HG03469 (cell line): Measurements from ENCODE around the gene RBMS3.
"Not testable (repeated sequence)": the region's sequence is repeated elsewhere in the genome, so short reads cannot be mapped to it uniquely, and the experiment has no call there.

ENCODE experiments used
- ATAC-seq: cut with Tn5 transposase; IDR thresholded peaks from one replicate; pipeline ENCODE4 v1.9.1; 2021; ENCODE audit warnings: mild to moderate bottlenecking, moderate library complexity, moderate number of reproducible peaks; ENCODE audit not compliant: unreplicated experiment

Gene RBMS3

DNA sequence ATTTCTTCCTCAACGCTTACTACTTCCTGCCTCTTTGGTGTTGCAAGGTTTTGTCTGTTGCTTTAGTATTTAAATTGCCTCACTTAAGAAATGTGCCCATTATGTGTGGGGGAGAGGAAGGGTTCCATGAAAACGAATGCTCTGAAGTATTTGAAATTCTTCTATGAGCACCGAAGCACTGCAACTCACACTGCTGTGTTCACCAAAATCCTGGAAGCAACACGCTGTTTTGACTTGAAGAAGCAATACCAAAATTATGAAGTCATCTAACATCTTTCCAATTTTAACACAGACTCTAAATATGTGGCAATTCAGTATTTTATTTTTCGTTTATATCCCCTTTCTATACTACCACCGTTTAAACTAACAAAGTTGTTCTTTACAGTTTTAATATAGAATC is 101.5 kb downstream of the RBMS3 start:
- no peak for ATAC-seq

DNA sequence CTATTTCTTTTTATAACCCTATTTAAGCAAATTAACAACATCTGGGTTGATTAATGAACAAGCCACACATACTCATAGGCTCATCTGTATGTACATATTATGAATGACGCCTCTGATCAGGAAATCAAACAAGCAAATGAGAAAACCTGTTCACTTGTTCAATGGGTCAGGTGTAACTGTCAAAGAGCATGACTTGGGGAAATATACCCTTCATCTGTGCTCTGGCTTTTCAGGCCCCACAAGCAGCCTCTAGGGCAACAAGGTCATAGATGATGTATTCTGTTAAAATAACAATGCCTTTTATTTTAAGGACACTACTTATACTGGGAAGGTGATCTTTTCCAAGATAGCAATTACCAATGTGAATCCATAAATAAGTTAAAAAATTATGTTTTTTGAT is 102.0 kb downstream of the RBMS3 start:
- ATAC-seq, result no peak

GRCh38 chr3:29384640-29385039 is 103.8 kb downstream of the RBMS3 start:
- ATAC-seq, result no peak

GRCh38 chr3:29385046-29385830 is 104.4 kb downstream of the RBMS3 start:
- no peak for ATAC-seq

DNA sequence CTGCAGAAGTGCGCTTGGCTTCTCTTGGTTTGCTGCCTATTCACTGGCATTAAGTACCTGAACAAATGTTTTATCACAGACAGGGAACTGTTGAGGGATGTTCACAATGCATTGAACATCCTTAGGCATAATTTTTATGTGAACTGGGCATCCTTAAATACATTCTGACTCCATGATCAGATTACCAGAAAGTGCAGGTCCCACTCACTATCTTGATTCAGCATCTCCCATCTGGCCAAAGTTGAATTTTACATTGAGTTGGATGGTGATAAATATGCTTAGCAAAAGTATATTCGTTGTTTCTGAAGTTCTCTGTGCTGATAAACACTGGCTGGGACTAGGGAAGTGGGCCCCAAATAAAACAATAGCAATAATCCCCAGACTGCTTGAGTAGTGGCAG is 108.5 kb downstream of the RBMS3 start:
- ATAC-seq, result no peak

DNA sequence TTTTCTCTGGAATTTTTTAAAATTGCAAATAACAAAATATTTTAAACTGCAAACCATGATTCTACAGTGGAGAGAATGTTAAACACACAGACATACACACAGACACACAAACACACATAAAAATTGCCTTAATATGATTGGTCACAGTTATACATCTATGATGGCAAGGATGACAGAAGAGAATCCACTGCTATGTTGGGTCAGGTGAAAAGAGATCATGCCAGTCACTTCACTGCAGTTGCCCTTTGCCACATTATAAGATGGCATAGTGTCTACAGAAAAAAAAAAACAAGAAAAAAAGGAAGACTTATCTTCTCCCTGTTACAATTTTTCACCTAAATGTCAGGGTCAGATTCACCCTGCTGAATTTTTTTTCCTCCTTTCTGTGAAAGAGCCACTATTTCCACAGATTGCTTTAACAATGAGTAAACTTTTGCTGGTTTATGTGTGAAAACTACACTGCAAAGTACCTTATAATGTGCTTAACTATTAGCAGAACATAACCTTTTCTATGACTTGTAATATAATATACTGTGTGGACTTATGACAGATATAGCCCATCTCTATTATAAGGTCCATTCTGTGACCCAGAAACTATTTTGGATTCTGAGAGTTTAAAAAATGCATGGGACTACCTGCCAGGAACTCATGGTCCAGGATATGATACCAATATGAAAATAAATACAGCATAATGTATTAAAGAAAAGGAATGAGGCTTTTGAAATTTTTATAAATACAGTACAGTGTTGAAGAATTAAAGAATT is 111.9 kb downstream of the RBMS3 start:
- no peak for ATAC-seq

- not testable (repeated sequence) for ATAC-seq
Observed at GRCh38 chr3:29393946-29394345, 113.1 kb downstream of the RBMS3 start.

- no peak for ATAC-seq
Observed at GRCh38 chr3:29397406-29397805, 116.5 kb downstream of the RBMS3 start.

GRCh38 chr3:29398787-29399186 is 117.9 kb downstream of the RBMS3 start:
- ATAC-seq, result no peak

- no peak for ATAC-seq
Observed at GRCh38 chr3:29406291-29406832, 125.5 kb downstream of the RBMS3 start.

DNA sequence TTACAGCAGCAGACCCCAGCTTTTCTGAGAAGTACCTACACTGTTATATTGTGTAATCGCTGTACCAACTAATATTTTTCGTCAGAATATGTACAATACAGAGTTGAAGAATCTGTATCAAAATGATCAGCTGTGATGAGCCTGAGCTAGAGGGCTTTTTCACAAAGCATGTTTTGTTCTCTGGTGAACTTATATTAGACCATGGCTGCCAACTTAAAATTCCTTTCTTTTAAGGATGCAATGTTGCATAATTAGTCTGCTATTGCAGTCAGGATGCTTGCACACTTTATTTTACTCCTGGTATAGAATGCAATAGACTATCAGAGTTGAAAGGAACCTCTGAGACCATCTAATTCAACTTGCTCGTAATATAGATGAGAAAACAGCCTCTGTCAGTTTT is 127.8 kb downstream of the RBMS3 start:
- ATAC-seq, result no peak

DNA sequence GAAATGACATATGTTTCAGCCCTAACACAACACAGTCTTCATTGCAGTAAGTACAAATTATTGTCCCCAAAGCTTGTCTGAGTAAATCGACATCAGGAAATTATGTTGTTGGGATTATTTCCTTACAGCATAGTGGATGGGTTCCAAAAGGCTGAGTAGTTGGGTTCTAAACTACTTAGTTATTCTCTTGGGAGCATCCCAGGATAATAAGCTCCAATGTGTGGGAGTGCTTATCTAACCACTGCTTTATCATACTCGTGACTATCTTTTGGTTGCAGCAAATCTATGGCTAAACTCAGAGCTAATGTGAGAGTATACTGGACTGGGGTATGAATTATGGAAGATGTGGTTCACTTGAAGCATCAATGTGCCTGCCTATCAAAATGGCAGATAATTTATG is 128.5 kb downstream of the RBMS3 start:
- ATAC-seq, result no peak

DNA sequence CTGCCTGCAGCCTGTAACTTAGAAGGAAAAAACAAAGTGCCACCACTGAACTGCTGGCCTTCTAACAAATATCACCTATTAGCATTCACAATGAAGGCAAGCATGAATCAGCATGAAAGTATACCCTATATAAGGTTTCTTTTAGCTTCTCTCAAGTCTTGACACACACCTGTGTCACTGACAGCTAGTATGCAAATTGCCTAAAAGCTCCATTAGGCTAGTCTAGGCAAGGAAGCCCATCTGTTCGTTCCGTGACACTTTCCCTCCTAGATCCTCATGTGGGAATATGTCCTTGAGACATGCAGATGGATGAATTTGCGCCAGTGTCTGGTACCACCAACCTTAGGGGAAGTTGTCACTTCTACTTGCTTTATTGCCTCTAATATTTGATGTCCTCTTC is 129.3 kb downstream of the RBMS3 start:
- ATAC-seq, result no peak

GRCh38 chr3:29410660-29411405 is 130.0 kb downstream of the RBMS3 start:
- no peak for ATAC-seq

DNA sequence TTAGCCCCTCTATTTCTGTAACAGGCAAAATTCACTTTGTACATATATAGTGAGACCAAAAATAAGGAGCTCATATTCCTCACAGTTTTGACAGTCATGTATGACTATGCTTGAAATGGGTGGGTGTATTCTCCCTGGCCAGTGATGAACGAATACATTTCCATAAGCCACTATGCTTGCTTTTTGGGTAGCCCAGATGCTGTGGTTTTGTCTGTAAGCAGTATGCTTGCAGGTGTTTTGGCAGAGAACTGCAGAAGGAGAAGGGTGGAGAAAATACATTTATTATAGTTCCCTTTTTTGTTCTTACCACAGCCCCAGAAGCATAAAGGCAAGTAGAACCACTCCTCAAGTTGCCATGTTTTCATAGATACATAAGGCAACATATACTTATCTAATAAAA is 131.2 kb downstream of the RBMS3 start:
- no peak for ATAC-seq

- ATAC-seq, result no peak
Observed at GRCh38 chr3:29414468-29415224, 133.8 kb downstream of the RBMS3 start.

DNA sequence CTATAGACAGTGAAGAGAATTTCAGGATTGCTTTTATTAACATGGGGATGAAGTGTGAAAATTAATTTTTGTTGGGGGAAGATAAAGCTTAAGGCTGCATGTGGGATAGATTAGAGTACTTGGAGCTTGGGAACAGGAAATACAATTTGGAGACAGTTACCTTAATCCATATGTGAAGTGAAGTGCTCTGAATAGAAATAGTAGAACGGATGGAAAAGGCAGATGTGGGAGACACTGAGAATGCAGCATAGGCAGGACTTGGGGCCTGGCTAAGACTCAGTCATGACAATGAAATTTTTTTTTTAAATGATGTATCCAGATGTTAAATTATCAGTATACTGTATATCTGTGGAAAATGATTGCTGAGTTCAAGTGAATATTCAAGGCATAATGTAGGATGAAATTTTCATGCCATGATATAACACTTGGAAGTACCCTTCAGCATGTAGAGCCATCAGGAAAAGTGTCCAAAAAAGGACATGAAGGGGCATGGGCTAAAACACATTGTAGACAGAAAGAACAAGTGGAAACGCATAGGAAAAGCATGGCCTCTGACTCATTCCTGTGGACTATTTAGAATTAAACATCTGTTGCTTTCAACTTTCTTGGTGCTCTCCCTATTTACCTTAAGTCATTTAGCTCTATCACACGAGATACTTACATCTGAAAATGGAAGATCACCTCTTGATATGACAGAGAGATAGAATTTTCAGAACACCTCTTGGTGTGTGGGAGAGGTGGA is 134.8 kb downstream of the RBMS3 start:
- no peak for ATAC-seq

GRCh38 chr3:29416514-29416913 is 135.6 kb downstream of the RBMS3 start:
- ATAC-seq, result no peak

- no peak for ATAC-seq
Observed at GRCh38 chr3:29420106-29420505, 139.2 kb downstream of the RBMS3 start.
